Measurements from ENCODE around the gene QSOX1.

GRCh38 chr1:180143359-180143758, 11.3 kb upstream of the QSOX1 start:
- TF ChIP-seq CTCF (IDR thresholded peaks at IDR 0.05) (no peak), POLR2A (IDR thresholded peaks at IDR 0.05; ENCODE audit: low read depth) (no peak)

Data from esophagus muscularis mucosa (tissue), 3 donors.